CD4-positive, alpha-beta T cell treated with Interleukin-15 for 1 hour (primary cell): ENCODE data around the gene IFNK.

Experiments used
- DNase-seq: peaks from one replicate; pipeline ENCODE4 v3.0.0-alpha.2; 2020

IFNK gene

GRCh38 chr9:27573634-27574590 is 49.8 kb downstream of the IFNK start:
- DNase-seq: peak; percentile 99
